H1 (cell line): ENCODE results near the gene MAP7D2. TPM values are rescaled to one million over a fixed set of nuclear protein-coding genes. Genes with fewer than 3 reads are reported as not detected.

Source experiments
- CTCF ChIA-PET: fragments of 300-600 bp; sonication (Branson Sonifier 250); formaldehyde crosslinking; loops from one replicate; lab custom pipeline; 2021; ENCODE audit not compliant: partially characterized antibody; lab: Charles Lee
- POLR2A ChIA-PET: fragments of 300-600 bp; sonication (Branson Sonifier 250); formaldehyde crosslinking; loops from one replicate; lab custom pipeline; 2021; ENCODE audit warnings: inconsistent platforms; ENCODE audit not compliant: partially characterized antibody; lab: Charles Lee
- DNase-seq, 2 experiments: peaks; one replicate each; pipeline versions ENCODE4 v3.0.0 to v3.0.0-alpha.2; 2010 to 2022; ENCODE audit warnings: low spot score in 2 of 2, low read depth in 1 of 2, mixed read lengths in 1 of 2
- FAIRE-seq: peaks from 2 replicates; lab custom pipeline; 2011; peaks lifted over from hg19 to GRCh38; lab: Jason Lieb, UNC
- H2AFZ ChIP-seq: 2 replicates; pipeline ENCODE4 v1.8.1; 2012; ENCODE audit warnings: low read length, inconsistent platforms
- H2AK5ac ChIP-seq: 2 replicates; pipeline ENCODE4 v1.6.1; 2013; ENCODE audit warnings: low read depth, low read length
- H2BK120ac ChIP-seq: replicated peaks from 2 replicates; pipeline ENCODE3; 2013; ENCODE audit warnings: low read depth, low read length, inconsistent platforms
- H2BK12ac ChIP-seq: 2 replicates; pipeline ENCODE4 v1.6.1; 2013; ENCODE audit warnings: low read depth, low read length
- H2BK15ac ChIP-seq: 2 replicates; pipeline ENCODE4 v1.6.1; 2013; ENCODE audit warnings: low read length
- H2BK20ac ChIP-seq: 2 replicates; pipeline ENCODE4 v1.6.1; 2013; ENCODE audit warnings: low read length
- H2BK5ac ChIP-seq: 2 replicates; pipeline ENCODE4 v1.6.1; 2013; ENCODE audit warnings: low read depth, low read length
- H3K14ac ChIP-seq: 2 replicates; pipeline ENCODE4 v1.6.1; 2013; ENCODE audit warnings: inconsistent platforms; ENCODE audit not compliant: insufficient read length
- H3K18ac ChIP-seq: 2 replicates; pipeline ENCODE4 v1.6.1; 2013; ENCODE audit warnings: low read length; ENCODE audit errors: extremely low read depth
- H3K23ac ChIP-seq: 2 replicates; pipeline ENCODE4 v1.6.1; 2013; ENCODE audit warnings: inconsistent platforms; ENCODE audit not compliant: insufficient read length
- H3K23me2 ChIP-seq: 2 replicates; pipeline ENCODE4 v1.6.1; 2013; ENCODE audit warnings: low read depth, low read length
- H3K27ac ChIP-seq: 2 replicates; pipeline ENCODE4 v1.6.1; 2011; ENCODE audit warnings: low read depth, low read length, inconsistent platforms
- H3K27me3 ChIP-seq, 4 experiments: replicated peaks in 1 of 4; 1 replicate in 1 of 4; 2 replicates in 3 of 4; pipeline versions ENCODE4 v1.6.1 to v1.8.1; 2011 to 2013; ENCODE audit warnings: low read length in 3 of 4, mild to moderate bottlenecking in 3 of 4, inconsistent platforms in 2 of 4, mixed read lengths in 2 of 4, moderate library complexity in 1 of 4; ENCODE audit not compliant: control insufficient read depth in 3 of 4, insufficient read depth in 3 of 4; ENCODE audit errors: extremely low read depth in 1 of 4
- H3K36me3 ChIP-seq, 4 experiments: 2 replicates each; pipeline versions ENCODE4 v1.6.1 to v1.8.1; 2011 to 2013; ENCODE audit warnings: mild to moderate bottlenecking in 4 of 4, low read length in 3 of 4, moderate library complexity in 2 of 4, control low read depth in 1 of 4, inconsistent platforms in 1 of 4; ENCODE audit not compliant: insufficient read depth in 4 of 4, control insufficient read depth in 2 of 4
- H3K4ac ChIP-seq: replicated peaks from 2 replicates; pipeline ENCODE3; 2013; ENCODE audit warnings: low read length, low read depth, mixed read lengths, inconsistent platforms; ENCODE audit not compliant: insufficient read length
- H3K4me1 ChIP-seq, 4 experiments: replicated peaks in 1 of 4; 1 replicate in 1 of 4; 2 replicates in 3 of 4; pipeline versions ENCODE4 v1.6.1 to v1.8.1; 2011 to 2013; ENCODE audit warnings: low read length in 3 of 4, inconsistent platforms in 2 of 4, mixed read lengths in 1 of 4; ENCODE audit not compliant: insufficient read depth in 4 of 4, control insufficient read depth in 3 of 4
- H3K4me2 ChIP-seq, 2 experiments: 2 replicates each; pipeline versions ENCODE4 v1.6.1 to v1.8.1; 2011 to 2013; ENCODE audit warnings: low read depth in 2 of 2, low read length in 2 of 2, control low read depth in 1 of 2, inconsistent platforms in 1 of 2, mild to moderate bottlenecking in 1 of 2; ENCODE audit not compliant: insufficient read depth in 1 of 2
- H3K4me3 ChIP-seq, 4 experiments: fragments of 200-600, 300-600 bp in 1 of 4; sonication (generic), shearing (Covaris generic), sonication (Bioruptor Twin) in 1 of 4; 2 replicates each; pipeline versions ENCODE4 v1.5.1 to v1.8.1; 2011 to 2016; ENCODE audit warnings: low read length in 4 of 4, low read depth in 3 of 4, control low read depth in 2 of 4, inconsistent platforms in 2 of 4, mild to moderate bottlenecking in 2 of 4, mixed read lengths in 1 of 4, moderate library complexity in 1 of 4; ENCODE audit not compliant: insufficient read depth in 2 of 4; ENCODE audit errors: extremely low read depth in 1 of 4
- H3K56ac ChIP-seq: replicated peaks from 2 replicates; pipeline ENCODE3; 2013; ENCODE audit warnings: low read depth, mild to moderate bottlenecking, mixed read lengths, low read length, inconsistent platforms; ENCODE audit not compliant: insufficient read length
- H3K79me1 ChIP-seq: 2 replicates; pipeline ENCODE4 v1.6.1; 2013; ENCODE audit warnings: low read depth, low read length, control low read depth
- H3K79me2 ChIP-seq, 2 experiments: 2 replicates each; pipeline versions ENCODE4 v1.6.1 to v1.8.1; 2012 to 2013; ENCODE audit warnings: low read length in 2 of 2, mild to moderate bottlenecking in 2 of 2, inconsistent platforms in 1 of 2; ENCODE audit not compliant: insufficient read depth in 2 of 2, control insufficient read depth in 1 of 2
- H3K9ac ChIP-seq, 4 experiments: replicated peaks in 1 of 4; 1 replicate in 1 of 4; 2 replicates in 3 of 4; pipeline versions ENCODE4 v1.6.1 to v1.8.1; 2011 to 2013; ENCODE audit warnings: low read depth in 3 of 4, low read length in 3 of 4, control low read depth in 2 of 4, mild to moderate bottlenecking in 2 of 4, moderate library complexity in 2 of 4, inconsistent platforms in 1 of 4; ENCODE audit errors: extremely low read depth in 1 of 4
- H3K9me3 ChIP-seq, 2 experiments: 2 replicates each; pipeline versions ENCODE4 v1.6.1 to v1.8.1; 2012 to 2013; ENCODE audit warnings: mild to moderate bottlenecking in 2 of 2, moderate library complexity in 2 of 2, control low read depth in 1 of 2, inconsistent platforms in 1 of 2, low read depth in 1 of 2, low read length in 1 of 2, mixed read lengths in 1 of 2; ENCODE audit not compliant: insufficient read depth in 2 of 2
- H4K20me1 ChIP-seq, 2 experiments: replicated peaks in 1 of 2; 2 replicates each; pipeline versions ENCODE3 to v1.8.1; 2011 to 2013; ENCODE audit warnings: inconsistent platforms in 2 of 2, low read length in 2 of 2, mild to moderate bottlenecking in 1 of 2; ENCODE audit not compliant: insufficient read depth in 2 of 2, control insufficient read depth in 1 of 2
- H4K5ac ChIP-seq: 2 replicates; pipeline ENCODE4 v1.6.1; 2013; ENCODE audit warnings: low read length, low read depth, mixed read lengths, inconsistent platforms; ENCODE audit not compliant: insufficient read length
- H4K8ac ChIP-seq: 2 replicates; pipeline ENCODE4 v1.8.0; 2013; ENCODE audit warnings: mild to moderate bottlenecking, moderate library complexity, low read length, inconsistent platforms; ENCODE audit not compliant: insufficient read depth; ENCODE audit errors: extremely low read depth
- H4K91ac ChIP-seq: replicated peaks from 2 replicates; pipeline ENCODE3; 2013; ENCODE audit warnings: low read length, mixed read lengths, inconsistent platforms; ENCODE audit not compliant: insufficient read length
- BACH1 ChIP-seq: IDR thresholded peaks from 2 replicates; pipeline ENCODE4 v1.6.1; 2012; ENCODE audit warnings: low read length, improper control_type of control experiment
- CBX5 ChIP-seq: fragments of 300-800, 300-1000 bp; sonication (generic); IDR thresholded peaks from 2 replicates; pipeline ENCODE4 v1.7.1; 2016; ENCODE audit warnings: antibody characterized with exemption, low read length, low read depth
- CHD1 ChIP-seq: IDR thresholded peaks from 2 replicates; pipeline ENCODE4 v1.6.1; 2012; ENCODE audit warnings: low read depth, low read length, improper control_type of control experiment
- CREB1 ChIP-seq: IDR thresholded peaks from 2 replicates; pipeline ENCODE4 v1.6.1; 2012; ENCODE audit warnings: inconsistent platforms
- E2F6 ChIP-seq: IDR thresholded peaks from 2 replicates; pipeline ENCODE4 v1.6.1; 2012; ENCODE audit warnings: inconsistent platforms
- KDM5A ChIP-seq: fragments of 200-600 bp; IDR thresholded peaks from 2 replicates; pipeline ENCODE4 v1.7.1; 2012; ENCODE audit warnings: mild to moderate bottlenecking, low read length, inconsistent platforms, mixed read lengths
- NANOG ChIP-seq: IDR thresholded peaks from 2 replicates; pipeline ENCODE4 v1.6.1; 2011; ENCODE audit warnings: low read length, low read depth, mild to moderate bottlenecking, inconsistent platforms; ENCODE audit not compliant: insufficient read depth, poor library complexity, severe bottlenecking
- SIN3A ChIP-seq, 2 experiments: IDR thresholded peaks in 1 of 2; conservative IDR thresholded peaks in 1 of 2; 2 replicates each; pipeline ENCODE4 v1.6.1; 2011 to 2012; ENCODE audit warnings: low read length in 2 of 2, improper control_type of control experiment in 1 of 2, low read depth in 1 of 2, mild to moderate bottlenecking in 1 of 2
- SIRT6 ChIP-seq: IDR thresholded peaks from one replicate; pipeline ENCODE4 v1.7.1; 2012; ENCODE audit warnings: low read length, inconsistent platforms
- SIX5 ChIP-seq: IDR thresholded peaks from 2 replicates; pipeline ENCODE4 v1.6.1; 2011; ENCODE audit warnings: mild to moderate bottlenecking, low read depth, low read length
- TAF7 ChIP-seq: optimal IDR thresholded peaks from 2 replicates; pipeline ENCODE3; 2011; ENCODE audit warnings: low read depth, mild to moderate bottlenecking, inconsistent platforms, low read length, moderate library complexity, borderline replicate concordance
- TBP ChIP-seq: IDR thresholded peaks from 2 replicates; pipeline ENCODE4 v1.6.1; 2011; ENCODE audit warnings: low read depth, low read length, improper control_type of control experiment
- YY1 ChIP-seq: IDR thresholded peaks from 2 replicates; pipeline ENCODE4 v1.6.1; 2011; ENCODE audit warnings: low read depth, mild to moderate bottlenecking, low read length
- WGBS, 2 experiments: shearing (Covaris generic) in 1 of 2; methylation state at CpG; one replicate each; pipeline versions ENCODE4 v1.1.6 to v1.1.7; 2013 to 2015; ENCODE audit warnings: low lambda C conversion rate in 2 of 2, mixed read lengths in 2 of 2, inconsistent platforms in 1 of 2, low coverage in 1 of 2, missing lambda C conversion rate in 1 of 2; ENCODE audit not compliant: insufficient replicate concordance in 2 of 2, insufficient coverage in 1 of 2, insufficient read length in 1 of 2; ENCODE audit errors: extremely low coverage in 1 of 2, missing lambda C conversion rate in 1 of 2; 5-methylcytosine and 5-hydroxymethylcytosine counted together
- polyA plus RNA-seq, 7 experiments: library from polyadenylated mRNA; depleted of rRNA in 3 of 7; stranded (reverse) in 5 of 7; unstranded in 2 of 7; fragments of >200 nt in 5 of 7; fragments of 200-250 nt in 2 of 7; gene quantifications; 1 replicate in 5 of 7; 2 replicates in 1 of 7; 4 replicates in 1 of 7; pipeline versions ENCODE4 v1.2.1 to v1.2.3, GENCODE V29; 2011 to 2013; ENCODE audit warnings: missing spikeins in 2 of 7, mixed read lengths in 2 of 7
- total RNA-seq: library from RNA; stranded (reverse); fragmentation: NEBNext Ultra II Directional; extraction: Animal tissue kit (Norgen Biotek cat#: 25700); gene quantifications from 2 replicates; pipeline ENCODE4 v1.2.1, GENCODE V29; 2021
- TF ChIP-seq, protein P1 (sequence below): IDR thresholded peaks from 2 replicates; pipeline ENCODE4 v1.6.1; 2012; ENCODE audit warnings: inconsistent platforms

Gene MAP7D2
- total and polyA plus RNA-seq, 2 of the 8 experiments (the other 6 are each of a cell fraction or from before 2014, with no cell fraction given) = 0.65 to 0.83 TPM

DNA sequence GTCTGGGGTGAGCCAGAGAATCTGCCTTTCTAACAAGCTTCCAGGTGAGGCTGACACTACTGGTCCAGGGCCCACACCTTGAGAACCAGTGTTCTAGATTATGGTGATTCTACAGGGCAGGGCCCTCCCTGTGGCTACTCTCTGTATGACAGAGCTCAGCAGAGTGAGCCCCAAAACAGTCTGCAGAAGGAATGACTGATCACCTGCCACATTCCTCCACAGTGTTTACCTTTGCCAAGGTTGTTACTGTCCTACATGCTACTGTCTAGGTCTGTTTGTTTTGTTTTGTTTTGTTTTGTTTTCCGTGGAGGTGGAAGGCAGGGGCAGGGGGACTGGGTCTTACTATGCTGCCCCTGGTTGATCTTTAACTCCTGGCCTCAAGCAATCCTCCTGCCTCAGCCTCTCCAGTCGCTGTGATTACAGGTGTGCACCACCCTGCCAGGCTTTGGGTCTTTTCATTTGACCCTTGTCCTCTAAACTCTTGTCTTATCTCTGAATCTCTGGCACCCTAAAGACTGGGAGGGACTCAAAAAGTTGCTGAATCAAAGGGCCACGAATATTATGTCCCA is 45.1 kb downstream of the MAP7D2 start:
- Histone ChIP-seq H3K9ac (no peak overlapping the region), H2AK5ac (no peak overlapping the region), H3K18ac (no peak overlapping the region), H3K23me2 (no peaks in the 10 kb centered on the region), H2BK12ac (no peak overlapping the region), H3K79me1 (no peaks in the 10 kb centered on the region), H3K27me3 (no peaks in the 10 kb centered on the region), H4K91ac (no peak overlapping the region), H3K4me2 (no peak overlapping the region), H4K5ac (no peak overlapping the region), H2BK20ac (no peak overlapping the region), H2BK5ac (no peak overlapping the region), H3K4ac (no peak overlapping the region), H3K27ac (no peak overlapping the region), H3K14ac (no peak overlapping the region), H2BK15ac (no peak overlapping the region), H4K8ac (no peak overlapping the region), H2BK120ac (no peak overlapping the region), H3K4me3 (no peak overlapping the region), H4K20me1 (no peaks in the 10 kb centered on the region), H3K4me1 (peaks cover 0 to 2% (median 0%) of the 10 kb centered on the region in 4 experiments; a peak in 2 of 7 replicates), H3K36me3 (no peaks in the 10 kb centered on the region), H2AFZ (no peak overlapping the region), H3K79me2 (no peaks in the 10 kb centered on the region), H3K23ac (no peak overlapping the region), H3K9me3 (no peaks in the 10 kb centered on the region), H3K56ac (no peak overlapping the region)
- WGBS, 2 experiments = 74% methylated on average over 3 of the region's 3 CpGs; no CpG with 5 or more reads in 1 of the 2 experiments
- ChIA-PET POLR2A (no interaction called here), CTCF (interaction anchor here (0.5 kb wide), 1 partner anchor 848 kb away, joined by 5 read pairs; no protein-coding TSS in a partner anchor)
- TF ChIP-seq CREB1 = no peak
- TF ChIP-seq TBP = no peak
- TF ChIP-seq KDM5A = no peak
- TF ChIP-seq YY1 = no peak
- TF ChIP-seq SIRT6 = no peak
- no peak for TF ChIP-seq CHD1
- TF ChIP-seq E2F6 = no peak
- no peak for TF ChIP-seq SIN3A (conservative IDR thresholded peaks at IDR 0.05 in 1 of 2, IDR thresholded peaks at IDR 0.05 in 1 of 2; ENCODE audit: low read depth in 1 of 2, low read length in 2 of 2)
- TF ChIP-seq SIX5 = no peak
- TF ChIP-seq TAF7 = no peak
- TF ChIP-seq NANOG = no peak
- TF ChIP-seq, protein P1, sequence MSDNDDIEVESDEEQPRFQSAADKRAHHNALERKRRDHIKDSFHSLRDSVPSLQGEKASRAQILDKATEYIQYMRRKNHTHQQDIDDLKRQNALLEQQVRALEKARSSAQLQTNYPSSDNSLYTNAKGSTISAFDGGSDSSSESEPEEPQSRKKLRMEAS = no peak
- TF ChIP-seq CBX5 = no peak
- TF ChIP-seq BACH1 = no peak
- FAIRE-seq (no peak), DNase-seq (no peak)
